Measurements from ENCODE around the gene GALM.

The GALM gene

DNA sequence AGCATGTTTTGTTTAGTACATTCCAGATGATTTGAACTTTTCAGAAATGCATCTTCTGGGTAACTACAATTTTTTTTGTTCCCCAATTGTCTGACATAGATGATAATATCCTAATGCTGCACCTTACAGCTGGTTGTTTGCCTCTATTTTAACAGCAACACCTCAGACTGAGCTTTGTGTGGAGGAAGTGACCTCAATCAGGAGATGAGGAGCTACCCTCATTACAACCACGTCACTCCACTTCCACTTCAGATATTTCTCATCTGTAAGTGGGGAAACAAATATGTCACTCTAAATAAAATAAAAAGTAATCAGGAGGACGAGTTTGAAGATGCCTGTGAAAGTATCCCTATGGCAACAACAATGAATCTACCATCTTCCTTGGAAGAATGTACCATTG is 97.3 kb downstream of the GALM start:
- DNase-seq, result no peak
- Histone ChIP-seq H3K4me3 (ENCODE audit: low read depth, low read length) (no peak overlapping the region), H3K36me3 (no peaks in the 10 kb centered on the region), H3K9me3 (no peaks in the 10 kb centered on the region), H3K27me3 (no peaks in the 10 kb centered on the region), H3K4me1 (no peaks in the 10 kb centered on the region)
- TF ChIP-seq, protein P1, sequence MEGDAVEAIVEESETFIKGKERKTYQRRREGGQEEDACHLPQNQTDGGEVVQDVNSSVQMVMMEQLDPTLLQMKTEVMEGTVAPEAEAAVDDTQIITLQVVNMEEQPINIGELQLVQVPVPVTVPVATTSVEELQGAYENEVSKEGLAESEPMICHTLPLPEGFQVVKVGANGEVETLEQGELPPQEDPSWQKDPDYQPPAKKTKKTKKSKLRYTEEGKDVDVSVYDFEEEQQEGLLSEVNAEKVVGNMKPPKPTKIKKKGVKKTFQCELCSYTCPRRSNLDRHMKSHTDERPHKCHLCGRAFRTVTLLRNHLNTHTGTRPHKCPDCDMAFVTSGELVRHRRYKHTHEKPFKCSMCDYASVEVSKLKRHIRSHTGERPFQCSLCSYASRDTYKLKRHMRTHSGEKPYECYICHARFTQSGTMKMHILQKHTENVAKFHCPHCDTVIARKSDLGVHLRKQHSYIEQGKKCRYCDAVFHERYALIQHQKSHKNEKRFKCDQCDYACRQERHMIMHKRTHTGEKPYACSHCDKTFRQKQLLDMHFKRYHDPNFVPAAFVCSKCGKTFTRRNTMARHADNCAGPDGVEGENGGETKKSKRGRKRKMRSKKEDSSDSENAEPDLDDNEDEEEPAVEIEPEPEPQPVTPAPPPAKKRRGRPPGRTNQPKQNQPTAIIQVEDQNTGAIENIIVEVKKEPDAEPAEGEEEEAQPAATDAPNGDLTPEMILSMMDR (IDR thresholded peaks at IDR 0.05; ENCODE audit: low read depth, low read length), result no peak

DNA sequence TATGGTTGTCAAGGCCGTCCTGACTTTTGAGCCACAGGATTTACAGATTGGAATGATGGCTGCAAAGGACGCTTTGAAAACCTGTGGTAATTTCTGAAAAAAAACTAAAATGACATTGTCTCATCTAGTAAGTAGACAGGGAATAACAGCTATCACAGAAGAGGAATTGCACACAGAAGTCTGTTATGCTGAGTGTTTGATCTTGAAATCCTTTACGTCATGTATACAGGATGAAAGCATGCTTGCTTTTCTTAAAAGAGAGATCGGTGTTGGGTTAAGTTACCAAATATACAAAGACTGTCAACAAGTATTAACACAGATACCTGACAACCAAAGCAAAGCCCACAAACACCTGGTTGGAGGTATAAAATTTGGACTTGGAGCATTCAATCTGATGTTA is 97.8 kb downstream of the GALM start:
- H3K4me3 ChIP-seq (ENCODE audit: low read depth, low read length), result no peak overlapping the region
- DNase-seq, result no peak
- H3K36me3 ChIP-seq, result no peaks in the 10 kb centered on the region
- H3K9me3 ChIP-seq, result no peaks in the 10 kb centered on the region
- TF ChIP-seq, protein P1 (IDR thresholded peaks at IDR 0.05; ENCODE audit: low read depth, low read length), result no peak
- H3K27me3 ChIP-seq, result no peaks in the 10 kb centered on the region
- H3K4me1 ChIP-seq, result no peaks in the 10 kb centered on the region

DNA sequence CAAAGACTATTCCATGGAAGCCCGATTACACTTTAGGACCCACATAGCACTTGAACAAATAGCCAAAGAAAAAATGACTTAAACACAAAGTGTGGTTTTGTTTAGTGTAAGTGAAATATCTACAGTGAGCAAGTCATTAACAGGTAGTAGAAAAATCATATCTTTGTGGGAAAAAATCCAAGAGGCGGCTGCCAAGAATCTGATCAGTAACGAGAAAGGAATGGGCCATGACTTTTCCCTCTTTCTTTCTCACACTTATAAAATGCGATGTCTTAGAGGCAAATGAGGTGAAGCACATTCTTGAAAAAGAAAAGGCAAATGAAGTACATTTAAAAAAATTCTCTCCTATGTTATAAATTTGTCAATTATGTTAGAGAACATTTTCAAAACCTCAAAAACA is 99.2 kb downstream of the GALM start:
- TF ChIP-seq, protein P1 (IDR thresholded peaks at IDR 0.05; ENCODE audit: low read depth, low read length), result no peak
- no peak for DNase-seq
- no peaks in the 10 kb centered on the region for H3K9me3 ChIP-seq

DNA sequence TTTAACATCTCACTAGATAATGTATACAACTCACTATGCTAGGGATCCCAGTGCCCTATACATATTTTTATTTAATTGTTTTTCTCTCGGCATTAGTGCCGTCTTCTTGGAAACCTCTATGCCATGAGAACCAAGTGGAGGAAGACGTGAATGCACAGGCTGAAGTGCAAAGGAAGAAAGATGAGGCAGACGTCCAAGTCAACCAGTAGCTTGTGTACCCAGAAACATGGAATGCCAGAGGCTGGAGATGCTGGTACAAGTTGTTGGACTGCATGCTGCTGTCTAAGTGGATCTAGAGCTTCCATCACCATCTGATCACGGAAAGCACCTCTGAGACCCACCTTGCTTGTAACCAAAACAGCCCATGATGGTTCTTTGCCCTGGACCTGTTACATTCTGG is 99.6 kb downstream of the GALM start:
- H3K9me3 ChIP-seq, result no peaks in the 10 kb centered on the region
- H3K36me3 ChIP-seq, result no peaks in the 10 kb centered on the region
- no peaks in the 10 kb centered on the region for H3K27me3 ChIP-seq
- TF ChIP-seq, protein P1 (IDR thresholded peaks at IDR 0.05; ENCODE audit: low read depth, low read length), result no peak
- DNase-seq, result no peak
- H3K4me1 ChIP-seq, result no peaks in the 10 kb centered on the region
- H3K4me3 ChIP-seq (ENCODE audit: low read depth, low read length), result no peak overlapping the region

More for the DNA sequence above, 99.2 kb downstream of the GALM start:
- H3K4me1 ChIP-seq, result no peaks in the 10 kb centered on the region
- H3K36me3 ChIP-seq, result no peaks in the 10 kb centered on the region
- H3K27me3 ChIP-seq, result no peaks in the 10 kb centered on the region
- H3K4me3 ChIP-seq (ENCODE audit: low read depth, low read length), result no peak overlapping the region

DNA sequence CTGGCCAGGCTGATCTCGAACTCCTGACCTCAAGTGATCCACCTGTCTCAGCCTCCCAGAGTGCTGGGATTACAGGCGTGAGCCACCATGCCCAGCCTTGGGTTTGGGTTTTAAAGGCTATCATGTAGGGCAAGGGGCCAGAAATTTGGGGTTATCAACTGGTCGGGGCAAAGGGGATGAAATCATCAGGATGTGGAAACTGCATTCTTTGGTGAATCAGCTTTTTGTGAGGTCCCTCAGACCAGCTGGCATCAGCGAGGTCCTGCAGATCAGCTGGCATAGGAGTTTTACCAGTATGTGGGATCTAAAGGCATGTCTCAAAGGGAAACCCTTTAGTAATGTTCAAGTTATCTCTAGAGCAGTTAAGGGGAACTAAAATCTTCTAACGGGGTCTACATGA is 105.7 kb downstream of the GALM start:
- Histone ChIP-seq H3K4me1 (no peaks in the 10 kb centered on the region), H3K9me3 (no peaks in the 10 kb centered on the region), H3K4me3 (ENCODE audit: low read depth, low read length) (no peak overlapping the region), H3K27me3 (no peaks in the 10 kb centered on the region), H3K36me3 (no peaks in the 10 kb centered on the region)
- no peak for DNase-seq
- TF ChIP-seq, protein P1 (IDR thresholded peaks at IDR 0.05; ENCODE audit: low read depth, low read length), result no peak

DNA sequence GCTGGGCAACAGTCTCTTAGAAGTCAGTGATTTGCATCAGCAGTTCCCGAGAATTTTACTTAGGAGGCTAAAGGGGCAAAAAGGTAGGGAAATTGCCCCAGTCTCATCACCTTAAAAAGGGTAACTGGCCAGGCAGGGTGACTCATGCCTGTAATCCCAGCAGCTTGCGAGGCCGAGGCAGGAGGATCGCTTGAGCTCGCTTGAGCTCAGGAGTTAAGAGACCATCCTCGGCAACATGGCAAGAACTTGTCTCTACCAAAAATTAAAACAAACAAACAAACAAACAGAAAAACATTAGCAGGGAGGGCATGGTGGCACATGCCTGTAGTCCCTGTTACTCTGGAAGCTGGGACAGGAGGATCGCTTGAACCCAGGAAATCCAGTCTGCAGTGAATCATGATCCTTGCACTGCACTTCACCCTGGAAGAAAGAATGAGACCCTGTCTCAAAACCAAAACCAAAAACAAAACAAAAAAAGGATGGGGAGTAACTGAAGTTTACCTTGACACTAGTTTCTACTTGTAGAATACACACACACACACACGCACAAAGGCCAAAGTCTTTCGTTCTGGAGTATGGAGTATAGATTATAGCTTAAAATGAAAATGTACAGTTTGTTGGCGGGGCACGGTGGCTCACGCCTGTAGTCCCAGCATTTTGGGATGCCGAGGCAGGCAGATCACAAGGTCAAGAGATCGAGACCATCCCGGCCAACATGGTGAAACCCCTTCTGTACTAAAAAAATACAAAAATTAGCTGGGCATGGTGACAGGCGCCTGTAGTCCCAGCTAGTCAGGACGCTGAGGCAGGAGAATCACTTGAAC is 109.4 kb downstream of the GALM start:
- Histone ChIP-seq H3K4me3 (ENCODE audit: low read depth, low read length) (no peak overlapping the region), H3K9me3 (no peaks in the 10 kb centered on the region), H3K36me3 (no peaks in the 10 kb centered on the region; the same call in 1 of the 2 replicates), H3K4me1 (no peaks in the 10 kb centered on the region; the same call in 1 of the 2 replicates), H3K27me3 (no peaks in the 10 kb centered on the region)
- TF ChIP-seq, protein P1 (IDR thresholded peaks at IDR 0.05; ENCODE audit: low read depth, low read length), result no peak
- no peak for DNase-seq
